GM23338 (cell line): ENCODE results near the gene GUCA1C. TPM values are rescaled to one million over a fixed set of nuclear protein-coding genes. Genes with fewer than 3 reads are reported as not detected.

Experiments
- ATAC-seq: fragments of 200-7000 bp; cut with Tn5 transposase; 3 replicates; pipeline ENCODE4 v1.9.1; 2020
- DNase-seq: peaks from one replicate; pipeline ENCODE4 v3.0.0-alpha.2; 2015; ENCODE audit warnings: low spot score
- H2AFZ ChIP-seq: fragments of 200-600 bp; sonication (generic); 2 replicates; pipeline ENCODE4 v1.8.0; 2016; ENCODE audit warnings: antibody characterized with exemption, mild to moderate bottlenecking, moderate library complexity
- H3F3A ChIP-seq: fragments of 200-600 bp; sonication (generic); replicated peaks from 2 replicates; pipeline ENCODE4 v1.8.0; 2017; ENCODE audit warnings: antibody characterized with exemption, mixed run types, low read depth
- H3K27ac ChIP-seq: fragments of 200-600 bp; sonication (generic); 2 replicates; pipeline ENCODE4 v1.6.1; 2016; ENCODE audit warnings: low read depth
- H3K27me3 ChIP-seq: fragments of 200-600 bp; sonication (generic); 2 replicates; pipeline ENCODE4 v1.8.0; 2016; ENCODE audit warnings: mild to moderate bottlenecking, mixed run types, moderate library complexity; ENCODE audit not compliant: insufficient read depth
- H3K36me3 ChIP-seq: fragments of 200-600 bp; sonication (generic); 2 replicates; pipeline ENCODE4 v1.8.0; 2016; ENCODE audit warnings: mild to moderate bottlenecking; ENCODE audit not compliant: insufficient read depth
- H3K4me1 ChIP-seq: fragments of 200-600 bp; sonication (generic); 2 replicates; pipeline ENCODE4 v1.8.0; 2016; ENCODE audit warnings: mild to moderate bottlenecking, moderate library complexity; ENCODE audit not compliant: insufficient read depth
- H3K4me2 ChIP-seq: fragments of 200-600 bp; sonication (generic); 2 replicates; pipeline ENCODE4 v1.7.1; 2017; ENCODE audit warnings: mixed run types
- H3K4me3 ChIP-seq: fragments of 200-600 bp; sonication (generic); 2 replicates; pipeline ENCODE4 v1.6.1; 2016; ENCODE audit warnings: mixed run types
- H3K79me2 ChIP-seq: fragments of 200-600 bp; sonication (generic); replicated peaks from 2 replicates; pipeline ENCODE4 v1.8.0; 2017; ENCODE audit warnings: mild to moderate bottlenecking; ENCODE audit not compliant: insufficient read depth
- H3K9me2 ChIP-seq: fragments of 200-600 bp; sonication (generic); 2 replicates; pipeline ENCODE4 v1.8.0; 2017; ENCODE audit not compliant: insufficient read depth
- H4K20me1 ChIP-seq: fragments of 200-600 bp; sonication (generic); replicated peaks from 2 replicates; pipeline ENCODE4 v1.8.0; 2017; ENCODE audit warnings: mild to moderate bottlenecking; ENCODE audit not compliant: insufficient read depth
- H3K27ac Mint-ChIP-seq: 2 replicates; pipeline ENCODE4 v1.8.0; 2020; ENCODE audit warnings: inconsistent platforms, mild to moderate bottlenecking, moderate library complexity, mixed read lengths
- H3K27me3 Mint-ChIP-seq: 3 replicates; pipeline ENCODE4 v1.8.0; 2022; ENCODE audit warnings: low read depth, mild to moderate bottlenecking, moderate library complexity, mixed read lengths, inconsistent platforms; ENCODE audit not compliant: insufficient read depth, poor library complexity
- H3K36me3 Mint-ChIP-seq: 3 replicates; pipeline ENCODE4 v1.8.0; 2021; ENCODE audit warnings: low read depth, mild to moderate bottlenecking, inconsistent platforms, moderate library complexity, mixed read lengths
- H3K4me1 Mint-ChIP-seq: 3 replicates; pipeline ENCODE4 v1.8.0; 2020; ENCODE audit warnings: mild to moderate bottlenecking, inconsistent platforms, mixed read lengths
- H3K4me3 Mint-ChIP-seq: 3 replicates; pipeline ENCODE4 v1.8.0; 2021; ENCODE audit warnings: moderate library complexity, mild to moderate bottlenecking, inconsistent platforms, mixed read lengths
- H3K9me3 Mint-ChIP-seq: 3 replicates; pipeline ENCODE4 v1.8.0; 2020; ENCODE audit warnings: moderate library complexity, mild to moderate bottlenecking, inconsistent platforms, mixed read lengths
- CREB1 ChIP-seq: fragments of 250-450 bp; sonication (Bioruptor Pico); IDR thresholded peaks from 2 replicates; pipeline ENCODE4 v1.5.0; 2020; ENCODE audit warnings: low read depth, mild to moderate bottlenecking, moderate library complexity
- CTCF ChIP-seq, 2 experiments: fragments of 200-600 bp in 1 of 2; sonication (generic) in 1 of 2; conservative IDR thresholded peaks; 2 replicates each; pipeline versions ENCODE4 v1.5.1 to v1.6.1; 2016 to 2017; ENCODE audit warnings: antibody characterized with exemption in 2 of 2, low read depth in 2 of 2, mild to moderate bottlenecking in 2 of 2, moderate library complexity in 1 of 2
- ETS1 ChIP-seq: IDR thresholded peaks from 2 replicates; pipeline ENCODE4 v1.6.1; 2016; ENCODE audit warnings: antibody characterized with exemption
- EZH2phosphoT487 ChIP-seq: fragments of 200-600 bp; sonication (generic); IDR thresholded peaks from one replicate; pipeline ENCODE4 v1.8.1; 2018; ENCODE audit warnings: antibody characterized with exemption; ENCODE audit not compliant: unreplicated experiment
- JUNB ChIP-seq: IDR thresholded peaks from one replicate; pipeline ENCODE4 v1.6.1; 2016; ENCODE audit warnings: antibody characterized with exemption; ENCODE audit not compliant: unreplicated experiment
- NANOG ChIP-seq: IDR thresholded peaks from 2 replicates; pipeline ENCODE4 v1.6.1; 2016; ENCODE audit warnings: antibody characterized with exemption, borderline replicate concordance
- POLR2AphosphoS5 ChIP-seq: IDR thresholded peaks from 2 replicates; pipeline ENCODE4 v1.6.1; 2016; ENCODE audit warnings: antibody characterized with exemption, low read depth
- REST ChIP-seq: IDR thresholded peaks from one replicate; pipeline ENCODE4 v1.6.1; 2018; ENCODE audit warnings: antibody characterized with exemption; ENCODE audit not compliant: unreplicated experiment
- STAT1 ChIP-seq: IDR thresholded peaks from one replicate; pipeline ENCODE4 v1.6.1; 2016; ENCODE audit warnings: antibody characterized with exemption; ENCODE audit not compliant: unreplicated experiment
- ZNF114 ChIP-seq: fragments of 250-450 bp; sonication (Bioruptor Pico); IDR thresholded peaks from 2 replicates; pipeline ENCODE4 v1.5.0; 2020; ENCODE audit warnings: mild to moderate bottlenecking, moderate library complexity
- ZNF331 ChIP-seq: fragments of 250-450 bp; sonication (Bioruptor Pico); IDR thresholded peaks from 2 replicates; pipeline ENCODE4 v1.5.0; 2020; ENCODE audit warnings: low read depth, mild to moderate bottlenecking, moderate library complexity
- polyA plus RNA-seq: library from polyadenylated mRNA; unstranded; fragments of >200 nt; fragmentation: Nextera tagmentation; extraction: Ambion mirVana; gene quantifications from 2 replicates; pipeline ENCODE4 v1.2.1, GENCODE V29; 2016
- total RNA-seq: library from RNA; depleted of rRNA; stranded (reverse); fragments of >200 nt; shearing (Covaris generic); gene quantifications from 2 replicates; pipeline ENCODE4 v1.2.3, GENCODE V29; 2014

Gene GUCA1C
- total and polyA plus RNA-seq, 2 experiments from 2014 or later = not detected

GRCh38 chr3:108940166-108940565, 13.5 kb downstream of the GUCA1C start (continued):
- TF ChIP-seq STAT1 (no peak), ZNF114 (CRISPR knock-in tag) (no peak), CREB1 (CRISPR knock-in tag) (no peak), ZNF331 (CRISPR knock-in tag) (no peak), EZH2phosphoT487 (no peak)

GRCh38 chr3:108936924-108937689, 16.6 kb downstream of the GUCA1C start:
- H3K79me2 ChIP-seq = no peaks in the 10 kb centered on the region
- H3K36me3 ChIP-seq = no peaks in the 10 kb centered on the region
- H3F3A ChIP-seq = no peaks in the 10 kb centered on the region
- no peak for TF ChIP-seq POLR2AphosphoS5
- no peak for TF ChIP-seq CTCF (conservative IDR thresholded peaks at IDR 0.05; ENCODE audit: low read depth in 2 of 2)
- no peak for TF ChIP-seq JUNB
- no peak for TF ChIP-seq ZNF331 (CRISPR knock-in tag)
- TF ChIP-seq CREB1 (CRISPR knock-in tag) = no peak
- no peak for TF ChIP-seq ETS1
- no peak for TF ChIP-seq REST
- TF ChIP-seq NANOG = no peak
- TF ChIP-seq EZH2phosphoT487 = no peak
- no peak overlapping the region for H3K27ac ChIP-seq
- Mint-ChIP-seq H3K4me1 (no peaks in the 10 kb centered on the region), H3K27ac (no peak overlapping the region), H3K27me3 (no peaks in the 10 kb centered on the region), H3K36me3 (no peaks in the 10 kb centered on the region), H3K9me3 (peaks cover 3% of the 10 kb centered on the region; the same call in 1 of the 3 replicates), H3K4me3 (no peak overlapping the region)
- H3K9me2 ChIP-seq = no peaks in the 10 kb centered on the region
- no peak overlapping the region for H3K4me2 ChIP-seq
- 0 out of 2 replicates have a peak overlapping the region, but pooled peaks have one; percentile 23 for H2AFZ ChIP-seq
- no peaks in the 10 kb centered on the region for H4K20me1 ChIP-seq
- H3K4me1 ChIP-seq = no peaks in the 10 kb centered on the region
- no peak for ATAC-seq
- DNase-seq = no peak
- H3K4me3 ChIP-seq = no peak overlapping the region
- no peaks in the 10 kb centered on the region for H3K27me3 ChIP-seq
